ENCODE results near the gene ARFGEF3. TPM values are rescaled to one million over a fixed set of nuclear protein-coding genes. Genes with fewer than 3 reads are reported as not detected.

ARFGEF3 gene
- total and polyA plus RNA-seq, 4 donors, result 4.7 to 28.1 (median 14.0) TPM

- Histone ChIP-seq H3K27me3 (ENCODE audit: control insufficient read depth in 3 of 3, insufficient read depth in 3 of 3, low read length in 2 of 3) (no peaks in the 10 kb centered on the region), H3K36me3 (ENCODE audit: control insufficient read depth in 4 of 4, insufficient read depth in 4 of 4, low read length in 4 of 4) (peaks cover 0 to 24% (median 0%) of the 10 kb centered on the region in 4 donors), H3K4me3 (no peak overlapping the region), H3K27ac (ENCODE audit: low read depth in 1 of 2, low read length in 1 of 2) (no peak overlapping the region), H3K9me3 (ENCODE audit: control insufficient read depth in 4 of 4, insufficient read depth in 3 of 4, low read length in 3 of 4) (no peaks in the 10 kb centered on the region), H3K9ac (ENCODE audit: insufficient read depth in 1 of 2, low read length in 2 of 2) (no peak overlapping the region), H3K4me1 (ENCODE audit: control insufficient read depth in 5 of 5, insufficient read depth in 5 of 5, low read length in 5 of 5) (no peaks in the 10 kb centered on the region)
- ATAC-seq (ENCODE audit: insufficient read depth, low FRiP score), result no peak
- DNase-seq, result no peak
- TF ChIP-seq, protein P1, sequence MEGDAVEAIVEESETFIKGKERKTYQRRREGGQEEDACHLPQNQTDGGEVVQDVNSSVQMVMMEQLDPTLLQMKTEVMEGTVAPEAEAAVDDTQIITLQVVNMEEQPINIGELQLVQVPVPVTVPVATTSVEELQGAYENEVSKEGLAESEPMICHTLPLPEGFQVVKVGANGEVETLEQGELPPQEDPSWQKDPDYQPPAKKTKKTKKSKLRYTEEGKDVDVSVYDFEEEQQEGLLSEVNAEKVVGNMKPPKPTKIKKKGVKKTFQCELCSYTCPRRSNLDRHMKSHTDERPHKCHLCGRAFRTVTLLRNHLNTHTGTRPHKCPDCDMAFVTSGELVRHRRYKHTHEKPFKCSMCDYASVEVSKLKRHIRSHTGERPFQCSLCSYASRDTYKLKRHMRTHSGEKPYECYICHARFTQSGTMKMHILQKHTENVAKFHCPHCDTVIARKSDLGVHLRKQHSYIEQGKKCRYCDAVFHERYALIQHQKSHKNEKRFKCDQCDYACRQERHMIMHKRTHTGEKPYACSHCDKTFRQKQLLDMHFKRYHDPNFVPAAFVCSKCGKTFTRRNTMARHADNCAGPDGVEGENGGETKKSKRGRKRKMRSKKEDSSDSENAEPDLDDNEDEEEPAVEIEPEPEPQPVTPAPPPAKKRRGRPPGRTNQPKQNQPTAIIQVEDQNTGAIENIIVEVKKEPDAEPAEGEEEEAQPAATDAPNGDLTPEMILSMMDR (IDR thresholded peaks at IDR 0.05; ENCODE audit: control extremely low read depth, extremely low read depth), result no peak
- WGBS, 2 donors, result 85 to 88% methylated on average over 7 of the region's 7 CpGs
These were observed 132.0 kb downstream of the ARFGEF3 start for GRCh38 chr6:138293428-138294395.

GRCh38 chr6:138296381-138296780 is 134.6 kb downstream of the ARFGEF3 start:
- Histone ChIP-seq H3K27ac (ENCODE audit: low read depth in 1 of 2, low read length in 1 of 2) (no peak overlapping the region), H3K27me3 (ENCODE audit: control insufficient read depth in 3 of 3, insufficient read depth in 3 of 3, low read length in 2 of 3) (no peaks in the 10 kb centered on the region), H3K36me3 (ENCODE audit: control insufficient read depth in 4 of 4, insufficient read depth in 4 of 4, low read length in 4 of 4) (peaks cover 0 to 25% (median 0%) of the 10 kb centered on the region in 4 donors), H3K9ac (ENCODE audit: insufficient read depth in 1 of 2, low read length in 2 of 2) (no peak overlapping the region), H3K9me3 (ENCODE audit: control insufficient read depth in 4 of 4, insufficient read depth in 3 of 4, low read length in 3 of 4) (no peaks in the 10 kb centered on the region), H3K4me1 (ENCODE audit: control insufficient read depth in 5 of 5, insufficient read depth in 5 of 5, low read length in 5 of 5) (no peaks in the 10 kb centered on the region), H3K4me3 (no peak overlapping the region)
- WGBS, 2 donors, result 94 to 96% methylated on average over 9 of the region's 9 CpGs
- TF ChIP-seq, protein P1 (IDR thresholded peaks at IDR 0.05; ENCODE audit: control extremely low read depth, extremely low read depth), result no peak
- DNase-seq (no peak), ATAC-seq (ENCODE audit: insufficient read depth, low FRiP score) (no peak)

DNA sequence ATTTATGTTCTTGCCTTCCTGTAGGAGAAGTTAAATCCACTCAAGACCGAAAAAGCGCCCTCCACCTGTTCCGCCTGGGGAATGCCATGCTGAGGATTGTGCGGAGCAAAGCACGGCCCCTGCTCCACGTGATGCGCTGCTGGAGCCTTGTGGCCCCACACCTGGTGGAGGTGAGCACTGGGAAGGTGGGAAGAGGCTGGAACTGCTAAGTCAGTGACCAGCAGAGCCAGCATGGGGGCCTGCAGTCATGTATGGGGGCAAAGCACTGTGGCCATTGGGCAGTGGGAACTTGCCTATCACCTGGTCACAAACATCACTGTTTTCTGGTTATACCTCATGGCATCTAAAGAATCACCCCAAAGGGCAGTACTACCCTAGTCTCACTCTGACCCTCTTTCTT is 135.0 kb downstream of the ARFGEF3 start:
- TF ChIP-seq, protein P1 (IDR thresholded peaks at IDR 0.05; ENCODE audit: control extremely low read depth, extremely low read depth), result no peak
- H3K27ac ChIP-seq (ENCODE audit: low read depth in 1 of 2, low read length in 1 of 2), result no peak overlapping the region
- no peaks in the 10 kb centered on the region for H3K4me1 ChIP-seq (ENCODE audit: control insufficient read depth in 5 of 5, insufficient read depth in 5 of 5, low read length in 5 of 5)
- H3K27me3 ChIP-seq (ENCODE audit: control insufficient read depth in 3 of 3, insufficient read depth in 3 of 3, low read length in 2 of 3), result no peaks in the 10 kb centered on the region
- H3K9me3 ChIP-seq (ENCODE audit: control insufficient read depth in 4 of 4, insufficient read depth in 3 of 4, low read length in 3 of 4), result no peaks in the 10 kb centered on the region
- H3K36me3 ChIP-seq (ENCODE audit: control insufficient read depth in 4 of 4, insufficient read depth in 4 of 4, low read length in 4 of 4), result peaks cover 0 to 25% (median 0%) of the 10 kb centered on the region in 4 donors
- DNase-seq (no peak), ATAC-seq (ENCODE audit: insufficient read depth, low FRiP score) (no peak)
- no peak overlapping the region for H3K4me3 ChIP-seq
- 96 to 97% methylated on average over 7 of the region's 7 CpGs for WGBS, 2 donors
- no peak overlapping the region for H3K9ac ChIP-seq (ENCODE audit: insufficient read depth in 1 of 2, low read length in 2 of 2)

All from lung (tissue), 12 donors.